HepG2 (cell line): ENCODE results near the gene KRT27. TPM values are rescaled to one million over a fixed set of nuclear protein-coding genes. Genes with fewer than 3 reads are reported as not detected.

Experiments used
- ELF4 ChIP-seq: sonication (generic); formaldehyde crosslinking; IDR thresholded peaks from 2 replicates; pipeline ENCODE4 v1.5.0; 2020; ENCODE audit warnings: missing genetic modification reagents, mild to moderate bottlenecking, moderate library complexity, borderline replicate concordance
- FOXM1 ChIP-seq: sonication (generic); formaldehyde crosslinking; IDR thresholded peaks from 2 replicates; pipeline ENCODE4 v1.5.0; 2020; ENCODE audit warnings: missing genetic modification reagents
- JDP2 ChIP-seq: sonication (generic); formaldehyde crosslinking; IDR thresholded peaks from 2 replicates; pipeline ENCODE4 v1.8.1; 2022; ENCODE audit warnings: missing genetic modification reagents, borderline replicate concordance
- MNT ChIP-seq: fragments of 450-650 bp; IDR thresholded peaks from 2 replicates; pipeline ENCODE4 v1.6.1; 2016
- MXI1 ChIP-seq: IDR thresholded peaks from 3 replicates; pipeline ENCODE4 v1.6.1; 2012; ENCODE audit warnings: low read depth, low read length, inconsistent platforms, borderline replicate concordance
- NFKB2 ChIP-seq: sonication (generic); formaldehyde crosslinking; IDR thresholded peaks from 2 replicates; pipeline ENCODE4 v1.4.0; 2020; ENCODE audit warnings: missing genetic modification reagents, borderline replicate concordance
- PATZ1 ChIP-seq: sonication (generic); formaldehyde crosslinking; IDR thresholded peaks from 2 replicates; pipeline ENCODE4 v1.4.0; 2020; ENCODE audit warnings: missing genetic modification reagents
- PRDM15 ChIP-seq: sonication (generic); formaldehyde crosslinking; IDR thresholded peaks from 2 replicates; pipeline ENCODE4 v1.4.0; 2020; ENCODE audit warnings: missing genetic modification reagents
- RAD21 ChIP-seq: fragments of 450-650 bp; formaldehyde crosslinking; IDR thresholded peaks from 2 replicates; pipeline ENCODE4 v1.5.0; 2020; ENCODE audit warnings: mild to moderate bottlenecking
- SRSF4 ChIP-seq: fragments of 200-400 bp; formaldehyde crosslinking; IDR thresholded peaks from one replicate; pipeline ENCODE4 v1.6.1; 2018; ENCODE audit warnings: mild to moderate bottlenecking, low read depth, low read length, moderate library complexity; ENCODE audit not compliant: poor library complexity, severe bottlenecking
- ZFP82 ChIP-seq: sonication (generic); formaldehyde crosslinking; IDR thresholded peaks from 2 replicates; pipeline ENCODE4 v1.5.1; 2020; ENCODE audit warnings: mild to moderate bottlenecking, missing genetic modification reagents, borderline replicate concordance
- ZNF160 ChIP-seq: sonication (generic); formaldehyde crosslinking; IDR thresholded peaks from 2 replicates; pipeline ENCODE4 v1.8.0; 2022; ENCODE audit warnings: mild to moderate bottlenecking, inconsistent platforms, missing genetic modification reagents
- ZNF264 ChIP-seq: sonication (generic); formaldehyde crosslinking; IDR thresholded peaks from 2 replicates; pipeline ENCODE4 v1.4.0; 2020; ENCODE audit warnings: missing genetic modification reagents
- ZNF430 ChIP-seq: sonication (generic); formaldehyde crosslinking; IDR thresholded peaks from 2 replicates; pipeline ENCODE4 v1.9.0; 2021; ENCODE audit warnings: mild to moderate bottlenecking, missing genetic modification reagents
- ZNF609 ChIP-seq: sonication (generic); formaldehyde crosslinking; IDR thresholded peaks from 2 replicates; pipeline ENCODE4 v1.4.0; 2020; ENCODE audit warnings: mild to moderate bottlenecking, missing genetic modification reagents, borderline replicate concordance
- ZNF879 ChIP-seq: sonication (generic); formaldehyde crosslinking; IDR thresholded peaks from 2 replicates; pipeline ENCODE4 v1.8.1; 2023; ENCODE audit warnings: missing genetic modification reagents
- polyA plus RNA-seq, 8 experiments: library from polyadenylated mRNA; depleted of rRNA in 3 of 8; stranded (reverse) in 7 of 8; unstranded in 1 of 8; fragments of >200 nt; fragmentation: Illumina TruSeq in 4 of 8; extraction: Trizol in 4 of 8; gene quantifications; 2 replicates each; pipeline versions ENCODE4 v1.2.1 to v1.2.3, GENCODE V29; 2011 to 2016; ENCODE audit warnings: low read depth in 4 of 8, missing spikeins in 1 of 8, mixed read lengths in 1 of 8; ENCODE audit not compliant: insufficient read depth in 1 of 8
- total RNA-seq, 5 experiments: library from RNA; depleted of rRNA; stranded (reverse); fragments of >200 nt; fragmentation: Illumina TruSeq; extraction: Trizol; gene quantifications; 2 replicates each; pipeline ENCODE4 v1.2.3, GENCODE V29; 2016; ENCODE audit warnings: low read depth in 1 of 5

KRT27 gene
- total and polyA plus RNA-seq, 2 of the 13 experiments (the other 11 are each of a cell fraction or from before 2014, with no cell fraction given) = not detected

GRCh38 chr17:40818733-40819527, 36.6 kb upstream of the KRT27 start (continued):
- TF ChIP-seq ZNF609 (CRISPR knock-in tag) (no peak), JDP2 (CRISPR knock-in tag) (no peak), PATZ1 (no peak), ZNF160 (CRISPR knock-in tag) (no peak), ZNF264 (no peak), ZNF879 (CRISPR knock-in tag) (no peak), MNT (no peak), ELF4 (CRISPR knock-in tag) (no peak; the same call in 1 of the 2 replicates), SRSF4 (no peak), NFKB2 (CRISPR knock-in tag) (no peak), FOXM1 (no peak), ZFP82 (CRISPR knock-in tag) (peak; percentile 60; the same call in 1 of the 2 replicates), RAD21 (CRISPR knock-in tag) (peak; percentile 61; the same call in 1 of the 2 replicates), MXI1 (peak; percentile 50; the same call in 1 of the 3 replicates), ZNF430 (CRISPR knock-in tag) (0 out of 2 replicates have a peak, but pooled peaks have one; percentile 36), PRDM15 (CRISPR knock-in tag) (peak; percentile 3; the same call in 1 of the 2 replicates)
